GM19193 (cell line): ENCODE results near the gene PSMD2.

Source experiments
- POLR2A ChIP-seq: IDR thresholded peaks from 4 replicates; pipeline ENCODE4 v1.6.1; 2011; ENCODE audit not compliant: insufficient read depth, insufficient read length; ENCODE audit errors: extremely low read depth

PSMD2 gene

GRCh38 chr3:184298759-184299487 is at the start of gene PSMD2:
PSMD2 (plus strand) TSS chr3:184299241; CDS start chr3:184299267, 26 bp downstream.
- TF ChIP-seq POLR2A = peak; percentile 73

GRCh38 chr3:184249412-184250166 is 49.5 kb upstream of the PSMD2 start, which contains the start of gene EEF1AKMT4:
EEF1AKMT4 (plus strand) TSS chr3:184249672; CDS start chr3:184249695, 23 bp downstream.
- TF ChIP-seq POLR2A = peak; percentile 57

- TF ChIP-seq POLR2A = no peak
Measured at GRCh38 chr3:184250167-184250828, 48.7 kb upstream of the PSMD2 start.

- no peak for TF ChIP-seq POLR2A
Measured at GRCh38 chr3:184255291-184256039, 43.6 kb upstream of the PSMD2 start.

- no peak for TF ChIP-seq POLR2A
Measured at GRCh38 chr3:184257083-184257915, 41.7 kb upstream of the PSMD2 start.

GRCh38 chr3:184258926-184259325 is 40.1 kb upstream of the PSMD2 start:
- TF ChIP-seq POLR2A = no peak

GRCh38 chr3:184259396-184259877 is 39.6 kb upstream of the PSMD2 start:
- no peak for TF ChIP-seq POLR2A

- TF ChIP-seq POLR2A = no peak
Measured at GRCh38 chr3:184259878-184260723, 38.9 kb upstream of the PSMD2 start.

- no peak for TF ChIP-seq POLR2A
Measured at GRCh38 chr3:184260724-184261269, 38.2 kb upstream of the PSMD2 start.

GRCh38 chr3:184261270-184261853 is 37.7 kb upstream of the PSMD2 start, which contains the start of gene CAMK2N2:
CAMK2N2 (minus strand) TSS chr3:184261553; CDS start chr3:184261285, 268 bp downstream.
- TF ChIP-seq POLR2A = no peak

- no peak for TF ChIP-seq POLR2A
Measured at GRCh38 chr3:184261854-184262763, 36.9 kb upstream of the PSMD2 start.
